SU-DHL-6 (cell line): Measurements from ENCODE around the gene BICD1.

Experiments
- H2AFZ ChIP-seq: fragments of 200-600 bp; sonication (generic); 2 replicates; pipeline ENCODE4 v1.6.1; 2014; ENCODE audit warnings: low read depth, mild to moderate bottlenecking, moderate library complexity, mixed read lengths, antibody characterized with exemption, low read length; ENCODE audit not compliant: severe bottlenecking
- H3F3A ChIP-seq: fragments of 200-600 bp; shearing (Covaris generic); 2 replicates; pipeline ENCODE4 v1.6.0; 2016; ENCODE audit warnings: antibody characterized with exemption, mild to moderate bottlenecking; ENCODE audit not compliant: insufficient read depth
- H3K27ac ChIP-seq: fragments of 200-600 bp; sonication (generic); 2 replicates; pipeline ENCODE4 v1.5.1; 2016; ENCODE audit warnings: low read depth, mild to moderate bottlenecking, low read length, moderate library complexity, mixed read lengths
- H3K27me3 ChIP-seq: fragments of 200-600 bp; sonication (generic), shearing (Covaris generic); 2 replicates; pipeline ENCODE4 v1.6.0; 2014; ENCODE audit warnings: mild to moderate bottlenecking, low read length
- H3K36me3 ChIP-seq: fragments of 200-600 bp; sonication (generic); 2 replicates; pipeline ENCODE4 v1.6.1; 2014; ENCODE audit warnings: mild to moderate bottlenecking, low read length, mixed read lengths
- H3K4me2 ChIP-seq: fragments of 300-600, 200-600 bp; shearing (Covaris generic), sonication (generic); 2 replicates; pipeline ENCODE4 v1.6.0; 2014; ENCODE audit warnings: low read length, low read depth, mild to moderate bottlenecking; ENCODE audit not compliant: poor library complexity, severe bottlenecking
- H3K4me3 ChIP-seq: fragments of 200-600 bp; sonication (generic); 2 replicates; pipeline ENCODE4 v1.5.1; 2014; ENCODE audit warnings: antibody characterized with exemption, low read length, mild to moderate bottlenecking, mixed read lengths; ENCODE audit not compliant: insufficient read depth, poor library complexity, severe bottlenecking
- H3K79me2 ChIP-seq: fragments of 200-600 bp; sonication (generic); 2 replicates; pipeline ENCODE4 v1.6.1; 2014; ENCODE audit warnings: mild to moderate bottlenecking, low read length, moderate library complexity; ENCODE audit not compliant: insufficient read depth
- H3K9ac ChIP-seq: fragments of 200-600 bp; sonication (generic); 2 replicates; pipeline ENCODE4 v1.7.0; 2014; ENCODE audit warnings: mild to moderate bottlenecking, low read length
- H3K9me2 ChIP-seq: fragments of 200-600 bp; sonication (generic); replicated peaks from 2 replicates; pipeline ENCODE4 v1.6.1; 2014; ENCODE audit warnings: low read length; ENCODE audit not compliant: insufficient read depth
- H3K9me3 ChIP-seq: fragments of 200-600 bp; sonication (generic); 2 replicates; pipeline ENCODE4 v1.6.1; 2014; ENCODE audit warnings: low read length, mixed read lengths; ENCODE audit not compliant: insufficient read depth
- H4K20me1 ChIP-seq: fragments of 200-600 bp; sonication (generic); 2 replicates; pipeline ENCODE4 v1.6.1; 2014; ENCODE audit warnings: low read depth, mild to moderate bottlenecking, antibody characterized with exemption, low read length, moderate library complexity, mixed read lengths
- EZH2phosphoT487 ChIP-seq: fragments of 200-600 bp; sonication (generic), shearing (Covaris generic); conservative IDR thresholded peaks from 2 replicates; pipeline ENCODE4 v1.6.1; 2018; ENCODE audit warnings: mild to moderate bottlenecking, antibody characterized with exemption, low read length, moderate library complexity, mixed read lengths
- TF ChIP-seq, protein P1 (sequence below): fragments of 200-600 bp; sonication (generic); IDR thresholded peaks from one replicate; pipeline ENCODE4 v1.5.1; 2017; ENCODE audit warnings: antibody characterized with exemption, mild to moderate bottlenecking, low read length, moderate library complexity; ENCODE audit not compliant: insufficient read depth, poor library complexity, severe bottlenecking

The BICD1 gene

DNA sequence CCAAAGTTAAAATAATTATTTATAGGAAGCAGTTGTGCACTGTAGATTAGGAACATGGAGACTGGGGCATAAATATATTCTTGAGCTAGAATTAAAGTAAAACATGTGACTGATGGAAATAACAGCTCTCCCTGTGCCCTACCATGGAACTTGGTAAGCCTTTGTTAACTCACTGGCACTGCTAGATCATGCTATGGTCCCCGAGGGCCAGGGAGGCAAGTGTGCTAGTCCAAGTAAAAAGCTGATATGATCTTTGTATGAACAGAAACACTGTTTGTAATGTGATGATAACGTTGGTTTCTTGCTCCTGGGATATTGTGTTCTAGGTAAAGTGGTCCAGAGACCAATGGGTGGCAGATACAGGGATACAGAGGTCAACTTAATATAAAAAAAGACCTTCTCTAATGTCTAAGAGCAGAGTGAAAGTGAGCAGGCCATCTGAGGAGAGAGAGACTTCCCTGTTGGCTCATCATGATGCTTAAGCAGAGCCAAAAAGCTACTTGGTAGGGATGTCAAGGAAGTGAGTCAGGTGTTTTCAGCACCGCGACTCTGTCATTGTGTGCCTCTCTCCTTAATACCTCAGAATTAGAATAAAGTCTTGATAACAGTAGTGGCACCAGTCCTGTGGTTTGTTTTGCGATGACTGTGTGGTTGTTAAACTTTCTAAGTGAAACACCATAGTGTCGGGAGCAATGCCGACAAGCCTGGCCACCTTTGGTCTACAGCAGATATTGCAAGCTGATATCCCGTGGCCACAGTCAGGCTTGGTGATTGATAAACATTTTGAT, 27.6 kb downstream of the BICD1 start:
- Histone ChIP-seq H3K4me2 (peak overlapping the region; percentile 77), H3K79me2 (peaks cover 64% of the 10 kb centered on the region), H3K9me3 (no peaks in the 10 kb centered on the region), H3K27ac (peak overlapping the region; percentile 89), H4K20me1 (no peaks in the 10 kb centered on the region), H2AFZ (peak overlapping the region; percentile 14), H3K4me3 (peak overlapping the region; percentile 23), H3F3A (peaks cover 58% of the 10 kb centered on the region), H3K27me3 (no peaks in the 10 kb centered on the region), H3K36me3 (no peaks in the 10 kb centered on the region), H3K9me2 (no peaks in the 10 kb centered on the region), H3K9ac (peak overlapping the region; percentile 47)
- TF ChIP-seq EZH2phosphoT487, result no peak
- TF ChIP-seq, protein P1, sequence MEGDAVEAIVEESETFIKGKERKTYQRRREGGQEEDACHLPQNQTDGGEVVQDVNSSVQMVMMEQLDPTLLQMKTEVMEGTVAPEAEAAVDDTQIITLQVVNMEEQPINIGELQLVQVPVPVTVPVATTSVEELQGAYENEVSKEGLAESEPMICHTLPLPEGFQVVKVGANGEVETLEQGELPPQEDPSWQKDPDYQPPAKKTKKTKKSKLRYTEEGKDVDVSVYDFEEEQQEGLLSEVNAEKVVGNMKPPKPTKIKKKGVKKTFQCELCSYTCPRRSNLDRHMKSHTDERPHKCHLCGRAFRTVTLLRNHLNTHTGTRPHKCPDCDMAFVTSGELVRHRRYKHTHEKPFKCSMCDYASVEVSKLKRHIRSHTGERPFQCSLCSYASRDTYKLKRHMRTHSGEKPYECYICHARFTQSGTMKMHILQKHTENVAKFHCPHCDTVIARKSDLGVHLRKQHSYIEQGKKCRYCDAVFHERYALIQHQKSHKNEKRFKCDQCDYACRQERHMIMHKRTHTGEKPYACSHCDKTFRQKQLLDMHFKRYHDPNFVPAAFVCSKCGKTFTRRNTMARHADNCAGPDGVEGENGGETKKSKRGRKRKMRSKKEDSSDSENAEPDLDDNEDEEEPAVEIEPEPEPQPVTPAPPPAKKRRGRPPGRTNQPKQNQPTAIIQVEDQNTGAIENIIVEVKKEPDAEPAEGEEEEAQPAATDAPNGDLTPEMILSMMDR, result no peak

DNA sequence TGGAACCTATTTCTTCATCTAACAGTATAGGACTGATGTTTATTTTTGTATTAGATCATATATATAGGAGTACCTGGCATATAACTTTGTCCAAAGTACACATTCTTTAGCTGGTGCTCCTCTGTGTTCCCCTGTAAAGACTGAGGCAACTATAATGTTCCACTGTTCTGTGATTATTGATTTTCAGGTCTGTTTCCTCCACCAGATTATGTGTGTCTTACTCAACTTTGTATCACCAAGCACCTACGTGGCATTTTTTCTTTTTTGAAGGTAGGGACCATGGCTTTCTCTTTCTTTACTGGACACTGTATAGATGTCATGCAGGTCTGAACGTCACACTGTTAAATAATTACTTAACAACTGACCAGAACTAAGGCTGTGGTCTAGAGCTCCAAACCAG, 29.3 kb downstream of the BICD1 start:
- Histone ChIP-seq H3K4me3 (no peak overlapping the region), H2AFZ (no peak overlapping the region), H3K27me3 (no peaks in the 10 kb centered on the region), H3K79me2 (peaks cover 66% of the 10 kb centered on the region), H3K36me3 (no peaks in the 10 kb centered on the region), H4K20me1 (no peaks in the 10 kb centered on the region), H3F3A (peaks cover 75% of the 10 kb centered on the region), H3K27ac (peak overlapping the region; percentile 97), H3K9me2 (no peaks in the 10 kb centered on the region), H3K4me2 (peak overlapping the region; percentile 92), H3K9ac (peak overlapping the region; percentile 14), H3K9me3 (no peaks in the 10 kb centered on the region)
- TF ChIP-seq, protein P1, result no peak
- TF ChIP-seq EZH2phosphoT487, result no peak

GRCh38 chr12:32136404-32136803, 29.8 kb downstream of the BICD1 start:
- H3K4me2 ChIP-seq, result peak overlapping the region; percentile 92
- no peaks in the 10 kb centered on the region for H3K36me3 ChIP-seq
- peaks cover 72% of the 10 kb centered on the region for H3F3A ChIP-seq
- H3K27ac ChIP-seq, result peak overlapping the region; percentile 97
- H3K27me3 ChIP-seq, result no peaks in the 10 kb centered on the region
- peak overlapping the region; percentile 14 for H3K9ac ChIP-seq
- H3K9me3 ChIP-seq, result no peaks in the 10 kb centered on the region
- no peak overlapping the region for H3K4me3 ChIP-seq
- peaks cover 66% of the 10 kb centered on the region for H3K79me2 ChIP-seq
- no peak overlapping the region for H2AFZ ChIP-seq
- H4K20me1 ChIP-seq, result no peaks in the 10 kb centered on the region
- H3K9me2 ChIP-seq, result no peaks in the 10 kb centered on the region
- TF ChIP-seq, protein P1, result no peak
- TF ChIP-seq EZH2phosphoT487, result no peak
